Measurements from ENCODE around the gene TRERF1.

DNA sequence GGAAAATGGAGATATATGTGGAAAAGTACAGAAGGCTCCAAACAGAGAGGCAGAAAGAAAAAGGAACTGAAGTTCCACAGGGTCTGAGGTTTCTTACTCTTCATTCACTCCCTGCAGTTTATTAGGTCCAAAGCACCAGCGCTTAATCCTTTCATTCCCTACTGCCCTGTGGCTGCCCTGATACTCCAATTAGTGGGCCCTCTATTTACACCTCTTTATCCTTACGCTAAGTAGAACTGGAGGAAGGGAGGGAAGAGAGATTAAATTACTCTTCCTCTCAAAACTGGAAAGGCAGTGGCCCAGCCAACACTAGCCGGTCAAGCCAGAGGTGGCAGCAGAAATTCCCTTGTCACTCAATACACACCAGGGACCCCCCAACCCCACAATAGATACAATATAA is 20.4 kb downstream of the TRERF1 start:
- no peak for TF ChIP-seq ZNF274 (IDR thresholded peaks at IDR 0.05; ENCODE audit: low read depth, low read length)
- no peak for TF ChIP-seq SUZ12 (IDR thresholded peaks at IDR 0.05; ENCODE audit: extremely low read depth, insufficient read depth, insufficient read length)
- TF ChIP-seq YY1 (IDR thresholded peaks at IDR 0.05; ENCODE audit: insufficient read depth, insufficient read length) = no peak

All from NT2/D1 (cell line).